ENCODE results near the gene MAP4. TPM values are rescaled to one million over a fixed set of nuclear protein-coding genes. Genes with fewer than 3 reads are reported as not detected.

MAP4 gene
- total RNA-seq, 1 donor from 2014 or later = 152 TPM

DNA sequence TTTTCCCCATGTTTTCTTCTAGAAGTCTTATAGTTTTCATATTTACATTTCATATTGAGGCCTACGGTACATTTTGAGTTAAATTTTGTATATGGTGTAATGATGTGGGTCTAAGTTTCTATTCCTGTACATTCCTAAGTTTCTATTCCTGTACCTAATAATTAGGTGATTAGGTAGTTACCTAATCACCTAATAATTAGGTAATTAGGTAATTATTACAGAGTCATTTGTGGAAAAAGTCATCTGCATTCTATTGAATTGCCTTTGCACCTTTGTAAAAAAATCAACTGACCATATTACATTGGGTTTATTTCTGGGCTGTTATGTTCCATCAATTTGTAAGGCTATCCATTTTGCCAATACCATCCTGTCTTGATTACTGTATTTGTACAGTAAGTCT, 37.1 kb downstream of the MAP4 start:
- no peaks in the 10 kb centered on the region for H3K36me3 Mint-ChIP-seq (ENCODE audit: low read depth)
- ATAC-seq (ENCODE audit: low read depth) = no peak
- H3K27me3 Mint-ChIP-seq = no peaks in the 10 kb centered on the region
- DNase-seq = no peak
- CTCF ChIA-PET = interaction anchor here (0.8 kb wide), 1 partner anchor 11 kb away, joined by 3 read pairs; no protein-coding TSS in a partner anchor
- no peak overlapping the region for H3K27ac Mint-ChIP-seq
- peaks cover 35% of the 10 kb centered on the region for H3K4me1 Mint-ChIP-seq
- POLR2A ChIA-PET = no interaction called here
- no peak overlapping the region for H3K4me3 Mint-ChIP-seq
- H3K9me3 Mint-ChIP-seq = no peaks in the 10 kb centered on the region
- TF ChIP-seq, protein P1, sequence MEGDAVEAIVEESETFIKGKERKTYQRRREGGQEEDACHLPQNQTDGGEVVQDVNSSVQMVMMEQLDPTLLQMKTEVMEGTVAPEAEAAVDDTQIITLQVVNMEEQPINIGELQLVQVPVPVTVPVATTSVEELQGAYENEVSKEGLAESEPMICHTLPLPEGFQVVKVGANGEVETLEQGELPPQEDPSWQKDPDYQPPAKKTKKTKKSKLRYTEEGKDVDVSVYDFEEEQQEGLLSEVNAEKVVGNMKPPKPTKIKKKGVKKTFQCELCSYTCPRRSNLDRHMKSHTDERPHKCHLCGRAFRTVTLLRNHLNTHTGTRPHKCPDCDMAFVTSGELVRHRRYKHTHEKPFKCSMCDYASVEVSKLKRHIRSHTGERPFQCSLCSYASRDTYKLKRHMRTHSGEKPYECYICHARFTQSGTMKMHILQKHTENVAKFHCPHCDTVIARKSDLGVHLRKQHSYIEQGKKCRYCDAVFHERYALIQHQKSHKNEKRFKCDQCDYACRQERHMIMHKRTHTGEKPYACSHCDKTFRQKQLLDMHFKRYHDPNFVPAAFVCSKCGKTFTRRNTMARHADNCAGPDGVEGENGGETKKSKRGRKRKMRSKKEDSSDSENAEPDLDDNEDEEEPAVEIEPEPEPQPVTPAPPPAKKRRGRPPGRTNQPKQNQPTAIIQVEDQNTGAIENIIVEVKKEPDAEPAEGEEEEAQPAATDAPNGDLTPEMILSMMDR (IDR thresholded peaks at IDR 0.05) = no peak
- intact Hi-C loops (cut with micrococcal nuclease) = no loop called here

DNA sequence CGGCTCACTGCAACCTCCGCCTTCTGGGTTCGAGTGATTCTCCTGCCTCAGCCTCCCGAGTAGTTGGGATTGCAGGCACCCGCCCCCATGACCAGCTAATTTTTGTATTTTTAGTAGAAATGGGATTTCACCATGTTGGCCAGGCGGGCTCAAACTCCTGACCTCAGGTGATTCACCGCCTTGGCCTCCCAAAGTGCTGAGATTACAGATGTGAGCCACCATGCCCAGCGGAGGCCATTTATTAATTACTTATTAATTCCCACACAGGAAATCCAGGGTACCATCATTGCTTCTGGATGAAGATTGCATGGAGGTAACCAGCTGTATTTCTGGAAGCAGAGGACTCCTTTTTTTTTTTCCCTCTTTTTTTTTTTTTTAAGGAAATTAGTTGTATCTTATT, 37.8 kb downstream of the MAP4 start:
- Mint-ChIP-seq H3K27ac (no peak overlapping the region), H3K4me3 (no peak overlapping the region), H3K9me3 (no peaks in the 10 kb centered on the region), H3K36me3 (ENCODE audit: low read depth) (no peaks in the 10 kb centered on the region), H3K4me1 (peaks cover 35% of the 10 kb centered on the region), H3K27me3 (no peaks in the 10 kb centered on the region)
- POLR2A ChIA-PET = no interaction called here
- TF ChIP-seq, protein P1 (IDR thresholded peaks at IDR 0.05) = no peak
- CTCF ChIA-PET = interaction anchor here (0.8 to 2.6 kb wide), 2 partner anchors 12 to 141 kb away, joined by 3 to 7 read pairs; no protein-coding TSS in a partner anchor
- ATAC-seq (ENCODE audit: low read depth) = no peak
- intact Hi-C loops (cut with micrococcal nuclease) = no loop called here
- DNase-seq = no peak

DNA sequence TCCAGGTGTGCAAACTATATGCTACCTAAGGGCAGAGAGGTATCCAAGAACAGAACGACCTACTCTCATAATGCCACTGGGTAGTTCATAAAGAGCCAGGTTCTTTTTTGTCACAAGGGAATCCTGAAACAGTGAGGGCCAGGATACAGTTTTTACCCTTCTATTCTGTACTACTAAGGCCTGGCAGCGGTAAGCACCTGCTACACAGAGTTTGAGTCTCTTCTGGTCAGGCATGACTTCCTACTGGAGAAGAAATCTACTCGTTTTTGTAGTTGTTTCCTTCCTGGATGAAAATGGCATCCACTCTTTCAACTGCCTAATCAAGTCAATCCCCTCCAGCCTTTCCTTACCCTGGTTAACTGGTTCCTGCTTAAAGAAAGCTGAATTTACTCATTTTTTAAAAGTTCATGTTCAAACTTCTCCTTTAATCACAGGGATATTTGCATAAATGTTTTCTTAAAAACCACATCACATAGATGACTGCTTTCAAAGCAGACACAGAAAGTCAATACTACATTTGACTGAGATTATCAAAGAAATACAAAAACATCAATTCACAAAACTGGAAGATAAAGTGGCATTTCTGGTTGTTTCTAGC, 40.0 kb downstream of the MAP4 start:
- ChIA-PET POLR2A (interaction anchor here (0.6 to 0.7 kb wide), 2 partner anchors 222 to 943 kb away, joined by 3 to 7 read pairs; no protein-coding TSS in a partner anchor), CTCF (interaction anchor here (1.5 to 2.6 kb wide), 3 partner anchors 13 to 175 kb away, joined by 3 to 10 read pairs (median 7); no protein-coding TSS in a partner anchor)
- Mint-ChIP-seq H3K27me3 (no peaks in the 10 kb centered on the region), H3K9me3 (no peaks in the 10 kb centered on the region), H3K27ac (peak overlapping the region; percentile 65), H3K4me1 (peaks cover 35% of the 10 kb centered on the region), H3K36me3 (ENCODE audit: low read depth) (no peaks in the 10 kb centered on the region), H3K4me3 (peak overlapping the region; percentile 47)
- DNase-seq (no peak), ATAC-seq (ENCODE audit: low read depth) (peak; percentile 79)
- TF ChIP-seq, protein P1 (IDR thresholded peaks at IDR 0.05) = no peak
- intact Hi-C loops (cut with micrococcal nuclease) = no loop called here

DNA sequence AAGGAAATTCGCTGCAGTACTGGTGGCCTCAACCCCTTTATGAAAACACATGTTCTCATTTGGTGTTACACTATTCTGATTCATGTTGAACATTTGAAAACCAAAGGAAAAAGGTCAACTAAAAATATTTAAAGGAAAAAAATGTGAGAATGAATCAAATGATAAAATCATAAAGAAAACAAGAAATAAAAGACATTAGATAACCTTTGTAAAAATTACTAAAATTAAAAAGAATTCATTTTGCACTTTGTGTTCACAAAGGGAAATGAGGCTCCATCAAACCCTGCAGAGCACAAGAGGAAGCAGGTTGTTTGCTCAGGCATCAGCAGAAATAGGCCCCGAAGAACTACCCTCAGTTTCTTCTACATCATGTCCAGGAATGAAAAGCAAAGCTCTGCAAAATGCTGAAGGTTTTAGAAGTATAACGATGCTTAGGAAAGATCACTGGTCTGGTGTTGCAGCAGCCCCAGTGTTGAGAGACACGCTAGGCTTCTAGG, 41.2 kb downstream of the MAP4 start:
- H3K4me1 Mint-ChIP-seq = peaks cover 35% of the 10 kb centered on the region
- peak overlapping the region; percentile 65 for H3K27ac Mint-ChIP-seq
- H3K4me3 Mint-ChIP-seq = peak overlapping the region; percentile 51
- intact Hi-C loops (cut with micrococcal nuclease) = no loop called here
- no peaks in the 10 kb centered on the region for H3K36me3 Mint-ChIP-seq (ENCODE audit: low read depth)
- ChIA-PET POLR2A (no interaction called here), CTCF (interaction anchor here (1.3 kb wide), 1 partner anchor 15 kb away, joined by 6 read pairs; no protein-coding TSS in a partner anchor)
- ATAC-seq (ENCODE audit: low read depth) (no peak), DNase-seq (no peak)
- TF ChIP-seq, protein P1 (IDR thresholded peaks at IDR 0.05) = no peak
- no peaks in the 10 kb centered on the region for H3K9me3 Mint-ChIP-seq
- H3K27me3 Mint-ChIP-seq = no peaks in the 10 kb centered on the region

DNA sequence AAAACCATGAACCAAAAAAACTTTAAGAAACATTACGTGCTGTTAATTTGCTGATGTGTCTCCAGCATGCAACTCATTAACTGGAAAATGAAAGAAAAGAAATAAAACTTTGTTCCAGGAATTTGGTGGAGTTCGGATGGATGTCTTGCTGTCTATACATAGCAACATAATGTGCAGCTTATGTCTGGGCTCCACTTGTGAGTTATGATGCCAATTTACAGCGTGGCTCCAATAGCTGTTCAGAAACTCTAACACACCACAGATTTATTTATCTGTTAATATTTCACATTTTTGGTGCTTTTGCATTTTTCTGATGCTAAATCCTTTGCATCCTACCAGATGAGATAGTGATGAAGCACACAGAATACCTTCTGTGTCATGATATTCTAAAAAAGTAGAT, 45.1 kb downstream of the MAP4 start:
- POLR2A ChIA-PET = no interaction called here
- Mint-ChIP-seq H3K36me3 (ENCODE audit: low read depth) (peaks cover 2% of the 10 kb centered on the region), H3K27me3 (no peaks in the 10 kb centered on the region), H3K4me1 (peaks cover 21% of the 10 kb centered on the region), H3K9me3 (no peaks in the 10 kb centered on the region), H3K4me3 (no peak overlapping the region), H3K27ac (no peak overlapping the region)
- intact Hi-C loops (cut with micrococcal nuclease) = no loop called here
- TF ChIP-seq, protein P1 (IDR thresholded peaks at IDR 0.05) = no peak
- CTCF ChIA-PET = no interaction called here
- ATAC-seq (ENCODE audit: low read depth) (no peak), DNase-seq (no peak)

All from activated B cell treated with CpG ODN at 0.5 μM for 24 hours (primary cell).